KMS-11 (cell line): ENCODE data around the gene SLC41A3.

ENCODE experiments used
- H2AFZ ChIP-seq: fragments of 200-600 bp; sonication (generic); 2 replicates; pipeline ENCODE4 v1.6.1; 2016; ENCODE audit warnings: antibody characterized with exemption, mixed run types, low read depth
- H3K27ac ChIP-seq: fragments of 200-600 bp; sonication (generic); 2 replicates; pipeline ENCODE4 v1.6.1; 2016; ENCODE audit warnings: mild to moderate bottlenecking, mixed run types
- H3K27me3 ChIP-seq: fragments of 200-600 bp; sonication (generic); 2 replicates; pipeline ENCODE4 v1.6.1; 2017; ENCODE audit warnings: mild to moderate bottlenecking, low read depth, mixed run types, moderate library complexity; ENCODE audit not compliant: insufficient read depth
- H3K36me3 ChIP-seq: fragments of 200-600 bp; sonication (generic); 2 replicates; pipeline ENCODE4 v1.6.1; 2017; ENCODE audit warnings: mild to moderate bottlenecking, mixed run types; ENCODE audit not compliant: insufficient read depth
- H3K4me1 ChIP-seq: fragments of 200-600 bp; sonication (generic); 2 replicates; pipeline ENCODE4 v1.6.1; 2016; ENCODE audit warnings: mild to moderate bottlenecking, low read depth, mixed run types; ENCODE audit not compliant: poor library complexity, severe bottlenecking
- H3K4me2 ChIP-seq: fragments of 200-600 bp; sonication (generic); 2 replicates; pipeline ENCODE4 v1.7.0; 2016; ENCODE audit warnings: mild to moderate bottlenecking, mixed run types
- H3K4me3 ChIP-seq: fragments of 200-600 bp; sonication (generic); IDR thresholded peaks from 2 replicates; pipeline ENCODE4 v1.6.1; 2017; ENCODE audit warnings: low read depth, low read length, mixed read lengths; ENCODE audit not compliant: insufficient read depth
- H3K79me2 ChIP-seq: fragments of 200-600 bp; sonication (generic); 2 replicates; pipeline ENCODE4 v1.6.1; 2016; ENCODE audit warnings: low read depth, mixed run types; ENCODE audit not compliant: insufficient read depth
- H3K9ac ChIP-seq: fragments of 200-600 bp; sonication (generic); 2 replicates; pipeline ENCODE4 v1.6.1; 2016; ENCODE audit warnings: mild to moderate bottlenecking, mixed run types
- H4K20me1 ChIP-seq: fragments of 200-600 bp; sonication (generic); 2 replicates; pipeline ENCODE4 v1.6.1; 2016; ENCODE audit warnings: mild to moderate bottlenecking, mixed run types; ENCODE audit not compliant: insufficient read depth
- CTCF ChIP-seq: fragments of 200-600 bp; sonication (generic); conservative IDR thresholded peaks from 2 replicates; pipeline ENCODE4 v1.6.1; 2017; ENCODE audit warnings: low read depth, mild to moderate bottlenecking, antibody characterized with exemption, low read length, moderate library complexity, mixed read lengths

The SLC41A3 gene

GRCh38 chr3:126103121-126104027, 19.4 kb upstream of the SLC41A3 start:
- peaks cover 8% of the 10 kb centered on the region for H3K4me1 ChIP-seq
- no peaks in the 10 kb centered on the region for H3K36me3 ChIP-seq
- no peaks in the 10 kb centered on the region for H3K27me3 ChIP-seq
- H4K20me1 ChIP-seq = no peaks in the 10 kb centered on the region
- no peak overlapping the region for H2AFZ ChIP-seq
- no peak for TF ChIP-seq CTCF
- H3K27ac ChIP-seq = no peak overlapping the region
- no peak overlapping the region for H3K4me3 ChIP-seq
- no peak overlapping the region for H3K4me2 ChIP-seq
- H3K9ac ChIP-seq = no peak overlapping the region
- H3K79me2 ChIP-seq = no peaks in the 10 kb centered on the region

GRCh38 chr3:126102530-126102951, 18.6 kb upstream of the SLC41A3 start:
- Histone ChIP-seq H3K4me2 (no peak overlapping the region), H3K79me2 (no peaks in the 10 kb centered on the region), H4K20me1 (no peaks in the 10 kb centered on the region), H3K27ac (no peak overlapping the region), H3K36me3 (no peaks in the 10 kb centered on the region), H3K9ac (no peak overlapping the region), H2AFZ (no peak overlapping the region), H3K27me3 (no peaks in the 10 kb centered on the region), H3K4me3 (no peak overlapping the region), H3K4me1 (peaks cover 8% of the 10 kb centered on the region)
- no peak for TF ChIP-seq CTCF

GRCh38 chr3:126102011-126102410, 18.1 kb upstream of the SLC41A3 start:
- no peaks in the 10 kb centered on the region for H3K27me3 ChIP-seq
- H3K27ac ChIP-seq = no peak overlapping the region
- H3K9ac ChIP-seq = no peak overlapping the region
- H3K4me3 ChIP-seq = no peak overlapping the region
- peaks cover 8% of the 10 kb centered on the region for H3K4me1 ChIP-seq
- no peaks in the 10 kb centered on the region for H3K79me2 ChIP-seq
- no peak overlapping the region for H3K4me2 ChIP-seq
- H3K36me3 ChIP-seq = no peaks in the 10 kb centered on the region
- TF ChIP-seq CTCF = no peak
- H4K20me1 ChIP-seq = no peaks in the 10 kb centered on the region
- H2AFZ ChIP-seq = no peak overlapping the region

- Histone ChIP-seq H3K4me2 (no peak overlapping the region), H4K20me1 (no peaks in the 10 kb centered on the region), H3K27me3 (no peaks in the 10 kb centered on the region), H3K79me2 (no peaks in the 10 kb centered on the region), H3K9ac (no peak overlapping the region), H2AFZ (no peak overlapping the region), H3K27ac (no peak overlapping the region), H3K4me3 (no peak overlapping the region), H3K4me1 (peaks cover 8% of the 10 kb centered on the region), H3K36me3 (no peaks in the 10 kb centered on the region)
- TF ChIP-seq CTCF = no peak
These were observed 17.6 kb upstream of the SLC41A3 start for GRCh38 chr3:126101521-126101982.
